GM18951 (cell line): ENCODE data around the gene TMC6.

Experiments used
- POLR2A ChIP-seq: IDR thresholded peaks from 4 replicates; pipeline ENCODE4 v1.6.1; 2011; ENCODE audit warnings: mild to moderate bottlenecking; ENCODE audit not compliant: insufficient read length, insufficient read depth; ENCODE audit errors: extremely low read depth
- in situ Hi-C: fragments of 300-500 bp; cut with MboI; formaldehyde crosslinking; loops from one replicate; pipeline ENCODE4 v1.12.0; 2022; ENCODE audit warnings: low sequenced_read_pairs, mixed read lengths, inconsistent platforms; ENCODE audit not compliant: unreplicated experiment

TMC6 gene

GRCh38 chr17:78168903-78169793, 40.6 kb upstream of the TMC6 start:
- in situ Hi-C loops: no loop called here
- no peak for TF ChIP-seq POLR2A

GRCh38 chr17:78168242-78168902, 39.8 kb upstream of the TMC6 start, which contains the start of gene SYNGR2:
Gene SYNGR2, plus strand, starts transcription at chr17:78168581. Its CDS starts 36 bp downstream, at chr17:78168617.
- in situ Hi-C loops: no loop called here

GRCh38 chr17:78166416-78166815, 37.9 kb upstream of the TMC6 start:
- TF ChIP-seq POLR2A: no peak
- in situ Hi-C loops: no loop called here

More at GRCh38 chr17:78168242-78168902, 39.8 kb upstream of the TMC6 start, which contains the start of gene SYNGR2:
- TF ChIP-seq POLR2A: peak; percentile 87

GRCh38 chr17:78164748-78165607, 36.4 kb upstream of the TMC6 start:
- no peak for TF ChIP-seq POLR2A
- in situ Hi-C loops: no loop called here

- TF ChIP-seq POLR2A: no peak
- in situ Hi-C loops: no loop called here
Observed at GRCh38 chr17:78163881-78164747, 35.6 kb upstream of the TMC6 start.

DNA sequence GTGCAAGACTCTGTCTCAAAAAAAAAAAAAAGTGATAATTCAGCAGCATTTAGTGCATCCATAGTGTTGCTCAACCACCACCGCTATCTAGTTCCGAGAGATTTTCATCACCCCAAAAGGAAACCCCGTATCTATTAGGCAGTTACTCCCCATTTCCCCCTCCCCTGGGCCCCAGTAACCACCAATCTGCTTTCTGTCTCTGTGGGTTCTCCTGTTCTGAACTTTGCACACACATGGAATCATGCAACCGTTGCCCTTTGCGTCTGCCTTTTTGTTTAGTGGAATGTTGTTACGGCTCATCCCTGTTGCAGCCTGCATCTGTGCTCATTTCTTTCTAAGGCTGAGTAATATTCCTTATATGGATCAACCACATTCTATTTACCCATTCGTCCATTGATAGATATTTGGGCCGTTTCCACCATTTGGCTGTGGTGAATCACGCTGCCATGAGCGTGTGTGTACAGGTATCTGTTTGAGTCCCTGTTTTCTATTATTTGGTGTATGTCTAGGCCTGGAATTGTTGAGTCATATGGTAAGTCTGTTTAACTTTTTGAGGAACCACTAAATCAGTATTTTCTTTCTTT, 31.1 kb upstream of the TMC6 start:
- no peak for TF ChIP-seq POLR2A
- in situ Hi-C loops: no loop called here

DNA sequence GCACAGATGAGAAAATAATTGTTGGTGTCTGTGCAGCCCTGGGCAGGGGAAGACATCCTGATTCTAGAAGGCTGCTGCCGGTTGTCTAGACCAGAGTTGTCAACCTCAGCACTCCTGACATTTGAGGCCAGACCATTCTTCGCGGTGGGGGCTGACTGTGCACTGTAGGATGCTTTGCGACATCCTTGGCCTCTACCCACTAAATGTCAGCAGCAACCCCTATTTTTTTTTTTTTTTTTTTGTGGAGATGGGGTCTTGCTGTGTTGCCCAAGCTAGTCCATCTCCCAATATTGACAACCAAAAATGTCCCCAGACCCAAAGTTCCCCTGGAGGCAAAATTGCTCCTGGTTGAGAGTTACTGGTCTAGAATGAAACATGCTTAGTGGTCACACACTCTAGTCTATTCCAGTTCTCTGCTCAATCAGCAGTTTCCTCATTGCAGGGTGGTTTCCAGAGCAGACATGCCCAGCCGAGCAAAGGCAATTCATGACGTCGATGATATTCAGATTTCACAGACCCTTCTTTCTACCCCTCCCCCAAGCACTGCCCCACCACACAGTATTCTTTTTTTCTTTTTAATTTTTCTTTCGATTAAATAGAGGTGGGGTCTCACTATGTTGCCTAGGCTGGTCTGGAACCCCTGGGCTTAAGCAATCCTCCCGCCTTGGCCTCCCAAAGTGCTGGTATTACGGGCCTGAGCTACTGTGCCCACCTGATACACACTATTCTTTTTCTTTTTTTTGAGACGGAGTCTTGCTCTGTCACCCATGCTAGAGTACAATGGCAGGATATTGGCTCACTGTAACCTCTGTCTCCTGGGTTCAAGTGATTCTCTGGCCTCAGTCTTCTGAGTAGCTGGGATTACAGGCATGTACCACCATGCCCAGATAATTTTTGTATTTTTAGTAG, 26.6 kb upstream of the TMC6 start:
- in situ Hi-C loops: no loop called here
- TF ChIP-seq POLR2A: peak; percentile 48

GRCh38 chr17:78151514-78152008, 23.0 kb upstream of the TMC6 start:
- no peak for TF ChIP-seq POLR2A
- in situ Hi-C loops: no loop called here

DNA sequence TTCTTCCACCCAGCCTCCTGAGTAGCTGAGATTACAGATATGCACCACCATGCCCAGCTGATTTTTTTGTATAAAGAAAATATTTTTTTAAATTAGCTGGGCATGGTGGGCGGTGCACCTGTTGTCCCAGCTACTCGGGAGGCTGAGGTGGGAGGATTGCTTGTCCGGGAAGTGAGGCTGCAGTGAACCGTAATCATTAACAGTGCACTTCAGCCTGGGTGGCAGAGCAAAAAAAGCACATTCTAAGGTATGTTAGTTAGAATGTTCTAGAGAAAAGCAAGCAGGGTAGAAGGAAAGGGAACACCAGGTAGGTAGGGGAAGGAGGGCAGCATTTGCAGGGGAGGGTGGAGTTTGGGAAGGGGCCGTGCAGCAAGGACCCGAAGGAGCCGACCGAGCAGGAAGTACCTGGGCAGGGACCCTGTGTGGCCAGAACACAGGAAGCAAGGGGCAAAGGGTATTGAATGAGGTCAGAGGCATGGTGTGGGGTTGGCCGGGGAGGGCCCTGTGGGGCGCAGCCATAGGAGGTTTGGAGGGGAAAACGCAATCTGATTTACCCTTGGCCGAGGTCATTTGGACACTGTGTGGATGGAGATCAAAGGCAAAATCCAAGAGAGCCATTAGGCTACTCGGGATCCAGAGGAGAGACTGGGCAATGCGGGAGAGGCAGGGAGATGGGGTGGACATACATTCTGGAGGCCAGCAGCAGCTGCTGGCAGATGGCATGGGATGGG, 19.9 kb upstream of the TMC6 start:
- no peak for TF ChIP-seq POLR2A
- in situ Hi-C loops: no loop called here

- in situ Hi-C loops: no loop called here
- peak; percentile 9 for TF ChIP-seq POLR2A
Observed at GRCh38 chr17:78147315-78147998, 18.9 kb upstream of the TMC6 start.
